Mucosa of stomach (tissue), 1 donor: Measurements from ENCODE around the gene LRP1.

Source experiments
- H3K27me3 ChIP-seq: one replicate; pipeline ENCODE4 v1.7.0; 2013; ENCODE audit warnings: mild to moderate bottlenecking, low read length; ENCODE audit not compliant: control insufficient read depth, insufficient read depth
- H3K36me3 ChIP-seq: one replicate; pipeline ENCODE4 v1.7.0; 2013; ENCODE audit warnings: low read length; ENCODE audit not compliant: control insufficient read depth, insufficient read depth
- H3K4me1 ChIP-seq: one replicate; pipeline ENCODE4 v1.7.0; 2013; ENCODE audit warnings: mild to moderate bottlenecking, low read length; ENCODE audit not compliant: control insufficient read depth, insufficient read depth
- H3K4me3 ChIP-seq: one replicate; pipeline ENCODE4 v1.7.0; 2013; ENCODE audit warnings: low read length
- H3K9ac ChIP-seq: one replicate; pipeline ENCODE4 v1.7.0; 2013; ENCODE audit warnings: mild to moderate bottlenecking, low read length, moderate library complexity
- H3K9me3 ChIP-seq: one replicate; pipeline ENCODE4 v1.7.0; 2013; ENCODE audit warnings: mild to moderate bottlenecking, low read length, moderate library complexity; ENCODE audit not compliant: control insufficient read depth
- donor health status: Pancreatic carcinoma.

LRP1 gene

GRCh38 chr12:57210926-57211692, 82.8 kb downstream of the LRP1 start:
- peaks cover 20% of the 10 kb centered on the region for H3K4me1 ChIP-seq

GRCh38 chr12:57211791-57212700, 83.8 kb downstream of the LRP1 start:
- Histone ChIP-seq H3K36me3 (no peaks in the 10 kb centered on the region), H3K4me1 (peaks cover 23% of the 10 kb centered on the region), H3K9me3 (no peaks in the 10 kb centered on the region), H3K4me3 (no peak overlapping the region), H3K27me3 (peaks cover 33% of the 10 kb centered on the region), H3K9ac (no peak overlapping the region)

More at GRCh38 chr12:57210926-57211692, 82.8 kb downstream of the LRP1 start:
- peaks cover 5% of the 10 kb centered on the region for H3K36me3 ChIP-seq
- no peak overlapping the region for H3K4me3 ChIP-seq
- H3K9ac ChIP-seq = no peak overlapping the region
- peaks cover 26% of the 10 kb centered on the region for H3K27me3 ChIP-seq
- H3K9me3 ChIP-seq = no peaks in the 10 kb centered on the region

DNA sequence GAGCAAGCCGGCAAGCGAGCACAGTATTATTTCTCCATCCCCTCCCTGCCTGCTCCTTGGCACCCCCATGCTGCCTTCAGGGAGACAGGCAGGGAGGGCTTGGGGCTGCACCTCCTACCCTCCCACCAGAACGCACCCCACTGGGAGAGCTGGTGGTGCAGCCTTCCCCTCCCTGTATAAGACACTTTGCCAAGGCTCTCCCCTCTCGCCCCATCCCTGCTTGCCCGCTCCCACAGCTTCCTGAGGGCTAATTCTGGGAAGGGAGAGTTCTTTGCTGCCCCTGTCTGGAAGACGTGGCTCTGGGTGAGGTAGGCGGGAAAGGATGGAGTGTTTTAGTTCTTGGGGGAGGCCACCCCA, 84.4 kb downstream of the LRP1 start:
- H3K27me3 ChIP-seq = peaks cover 39% of the 10 kb centered on the region
- peaks cover 28% of the 10 kb centered on the region for H3K4me1 ChIP-seq
- no peak overlapping the region for H3K9ac ChIP-seq
- H3K9me3 ChIP-seq = no peaks in the 10 kb centered on the region
- H3K36me3 ChIP-seq = no peaks in the 10 kb centered on the region
- H3K4me3 ChIP-seq = no peak overlapping the region

DNA sequence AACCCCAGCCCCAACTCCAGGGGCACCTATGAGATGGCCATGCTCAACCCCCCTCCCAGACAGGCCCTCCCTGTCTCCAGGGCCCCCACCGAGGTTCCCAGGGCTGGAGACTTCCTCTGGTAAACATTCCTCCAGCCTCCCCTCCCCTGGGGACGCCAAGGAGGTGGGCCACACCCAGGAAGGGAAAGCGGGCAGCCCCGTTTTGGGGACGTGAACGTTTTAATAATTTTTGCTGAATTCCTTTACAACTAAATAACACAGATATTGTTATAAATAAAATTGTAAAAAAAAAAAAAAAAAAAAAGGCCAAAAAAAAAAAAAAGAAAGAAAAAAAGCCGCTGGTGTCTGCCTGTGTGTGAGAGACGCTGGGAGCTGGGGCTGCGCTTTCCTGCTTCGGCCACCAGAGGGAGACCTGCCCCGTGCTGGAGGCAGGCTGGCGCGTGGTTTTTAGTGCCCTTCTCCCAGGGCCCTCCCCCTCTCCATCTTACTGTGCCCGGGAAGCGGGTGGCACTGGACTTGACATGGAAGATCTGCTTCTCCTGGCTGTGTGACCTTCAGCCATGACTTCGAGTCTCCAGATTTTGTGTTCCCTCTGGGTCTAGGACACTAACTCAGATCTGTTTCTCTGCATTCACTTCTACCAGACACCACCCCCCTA, 84.9 kb downstream of the LRP1 start:
- Histone ChIP-seq H3K9ac (no peak overlapping the region), H3K36me3 (no peaks in the 10 kb centered on the region), H3K27me3 (peaks cover 44% of the 10 kb centered on the region), H3K9me3 (no peaks in the 10 kb centered on the region), H3K4me1 (peaks cover 28% of the 10 kb centered on the region), H3K4me3 (no peak overlapping the region)

GRCh38 chr12:57213763-57214397, 85.6 kb downstream of the LRP1 start:
- H3K4me1 ChIP-seq = peaks cover 28% of the 10 kb centered on the region
- peaks cover 51% of the 10 kb centered on the region for H3K27me3 ChIP-seq
- no peak overlapping the region for H3K4me3 ChIP-seq
- H3K36me3 ChIP-seq = no peaks in the 10 kb centered on the region
- no peaks in the 10 kb centered on the region for H3K9me3 ChIP-seq
- no peak overlapping the region for H3K9ac ChIP-seq

DNA sequence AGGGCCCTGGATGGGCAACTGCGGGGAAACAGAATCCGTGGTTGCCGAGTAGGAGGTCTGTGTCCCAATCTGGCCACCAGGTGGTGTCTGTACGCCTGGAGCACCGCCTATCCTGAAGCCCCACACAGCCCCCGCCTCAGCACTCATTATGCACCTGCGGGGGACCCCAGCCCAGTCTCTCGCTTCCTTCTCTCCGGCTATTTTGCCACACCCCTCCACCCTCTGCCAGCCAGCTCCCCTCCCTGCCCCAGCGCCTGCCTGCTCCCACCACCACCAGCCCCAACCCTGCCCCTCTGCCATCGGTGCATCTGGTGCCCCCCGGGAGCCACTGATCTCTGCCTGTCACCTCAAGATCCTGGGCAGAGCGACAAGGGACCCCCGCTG, 86.1 kb downstream of the LRP1 start:
- peaks cover 57% of the 10 kb centered on the region for H3K27me3 ChIP-seq

DNA sequence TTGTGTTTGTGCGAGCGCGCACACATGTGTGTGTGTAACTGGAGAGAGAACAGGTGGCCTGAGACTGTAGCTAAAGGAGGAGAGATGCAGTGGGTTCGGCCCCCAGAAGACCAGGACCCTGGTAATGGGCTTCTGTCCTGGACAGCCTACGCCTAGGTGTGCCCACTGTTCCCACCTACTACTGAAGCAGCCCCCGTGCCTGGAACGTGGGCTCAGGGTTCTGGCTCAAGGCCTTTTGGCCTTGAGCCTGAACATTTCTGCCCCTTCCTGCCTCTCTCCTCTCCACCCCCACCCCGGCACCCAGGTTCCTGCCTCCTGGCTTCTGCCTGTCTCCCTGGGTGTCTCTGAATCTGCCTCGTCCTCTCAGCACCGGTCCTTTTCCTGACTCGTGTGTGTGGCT, 86.8 kb downstream of the LRP1 start:
- no peak overlapping the region for H3K4me3 ChIP-seq
- H3K9ac ChIP-seq = no peak overlapping the region
- H3K9me3 ChIP-seq = no peaks in the 10 kb centered on the region
- no peaks in the 10 kb centered on the region for H3K36me3 ChIP-seq
- peaks cover 28% of the 10 kb centered on the region for H3K4me1 ChIP-seq
- peaks cover 63% of the 10 kb centered on the region for H3K27me3 ChIP-seq

More for the DNA sequence above, 86.1 kb downstream of the LRP1 start:
- peaks cover 28% of the 10 kb centered on the region for H3K4me1 ChIP-seq
- no peaks in the 10 kb centered on the region for H3K9me3 ChIP-seq
- no peak overlapping the region for H3K9ac ChIP-seq
- H3K36me3 ChIP-seq = no peaks in the 10 kb centered on the region
- no peak overlapping the region for H3K4me3 ChIP-seq

GRCh38 chr12:57215668-57216013, 87.4 kb downstream of the LRP1 start:
- no peaks in the 10 kb centered on the region for H3K36me3 ChIP-seq
- H3K27me3 ChIP-seq = peaks cover 66% of the 10 kb centered on the region
- no peak overlapping the region for H3K9ac ChIP-seq
- no peaks in the 10 kb centered on the region for H3K9me3 ChIP-seq
- peaks cover 28% of the 10 kb centered on the region for H3K4me1 ChIP-seq
- H3K4me3 ChIP-seq = no peak overlapping the region

GRCh38 chr12:57216014-57216911, 88.0 kb downstream of the LRP1 start, which contains the start of gene NXPH4:
NXPH4 (plus strand) TSS chr12:57216794; CDS start chr12:57216970, 176 bp downstream.
- no peaks in the 10 kb centered on the region for H3K36me3 ChIP-seq
- H3K27me3 ChIP-seq = peaks cover 72% of the 10 kb centered on the region
- H3K9me3 ChIP-seq = no peaks in the 10 kb centered on the region
- no peak within 1 kb of the TSS for H3K4me3 ChIP-seq
- H3K4me1 ChIP-seq = peaks cover 28% of the 10 kb centered on the region
- no peak within 1 kb of the TSS for H3K9ac ChIP-seq

DNA sequence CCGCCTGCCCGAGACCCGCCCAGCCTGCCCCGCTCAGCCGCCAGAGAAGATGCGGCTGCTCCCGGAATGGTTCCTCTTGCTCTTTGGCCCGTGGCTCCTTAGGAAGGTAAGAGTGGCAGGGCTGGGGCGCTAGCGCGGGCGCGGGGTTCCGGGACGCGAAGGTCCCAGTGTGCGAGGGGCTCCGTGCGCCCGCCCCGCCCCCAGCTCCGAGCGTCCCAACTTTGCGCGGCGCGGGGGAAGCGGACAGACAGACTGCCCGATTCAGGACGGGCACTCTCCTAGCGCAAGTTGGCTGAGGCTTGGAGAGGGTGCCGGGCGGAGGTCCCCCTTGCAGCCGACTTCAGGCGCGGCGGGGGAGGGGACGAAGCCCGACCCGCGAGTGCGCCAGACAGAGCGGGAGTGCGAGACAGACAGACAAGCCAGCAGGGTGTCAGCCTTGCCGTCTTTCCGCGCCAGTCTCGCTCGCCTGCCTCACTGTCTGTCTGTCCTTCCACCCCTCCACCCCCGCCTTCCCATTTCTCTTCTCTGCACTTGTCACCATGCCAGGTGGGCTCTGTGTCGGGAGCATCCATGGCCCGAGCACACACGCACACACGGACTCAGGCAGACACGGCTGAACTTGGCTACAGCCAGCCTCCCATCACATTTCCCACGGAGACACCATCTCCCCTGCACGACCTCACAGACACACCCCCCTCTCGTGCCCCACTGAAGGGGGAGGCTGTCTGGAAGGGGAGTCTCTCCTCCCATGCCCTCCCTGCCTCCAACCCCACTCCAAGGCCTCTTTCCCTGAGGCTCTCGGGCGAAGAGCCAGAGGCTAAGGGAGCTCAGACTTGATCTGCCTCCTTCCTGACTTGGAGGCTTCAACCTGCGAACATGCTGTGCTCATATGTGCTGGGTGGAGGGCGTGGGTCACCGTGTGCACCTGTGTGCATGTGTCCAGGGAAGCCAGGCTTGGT, 88.9 kb downstream of the LRP1 start:
- Histone ChIP-seq H3K9me3 (no peaks in the 10 kb centered on the region), H3K4me1 (peaks cover 28% of the 10 kb centered on the region), H3K9ac (no peak overlapping the region), H3K4me3 (no peak overlapping the region), H3K27me3 (peaks cover 82% of the 10 kb centered on the region), H3K36me3 (no peaks in the 10 kb centered on the region)
